Measurements from ENCODE around the gene GRK4. TPM values are rescaled to one million over a fixed set of nuclear protein-coding genes. Genes with fewer than 3 reads are reported as not detected.

GRK4 gene
- total RNA-seq, 1 donor from 2014 or later = 1.9 TPM

- intact Hi-C loops (cut with DNase I) = loop anchor here (1.0 to 10.0 kb wide), 9 partner anchors 112 to 1220 kb away; partner anchors contain the start of genes CFAP99, FAM193A, GRK4 and HAUS3
- peak; percentile 39 to 79 for DNase-seq (ENCODE audit: low spot score in 2 of 2)
- H3K4me1 ChIP-seq = peaks cover 12 to 14% of the 10 kb centered on the region in 2 donors
- TF ChIP-seq, protein P1, sequence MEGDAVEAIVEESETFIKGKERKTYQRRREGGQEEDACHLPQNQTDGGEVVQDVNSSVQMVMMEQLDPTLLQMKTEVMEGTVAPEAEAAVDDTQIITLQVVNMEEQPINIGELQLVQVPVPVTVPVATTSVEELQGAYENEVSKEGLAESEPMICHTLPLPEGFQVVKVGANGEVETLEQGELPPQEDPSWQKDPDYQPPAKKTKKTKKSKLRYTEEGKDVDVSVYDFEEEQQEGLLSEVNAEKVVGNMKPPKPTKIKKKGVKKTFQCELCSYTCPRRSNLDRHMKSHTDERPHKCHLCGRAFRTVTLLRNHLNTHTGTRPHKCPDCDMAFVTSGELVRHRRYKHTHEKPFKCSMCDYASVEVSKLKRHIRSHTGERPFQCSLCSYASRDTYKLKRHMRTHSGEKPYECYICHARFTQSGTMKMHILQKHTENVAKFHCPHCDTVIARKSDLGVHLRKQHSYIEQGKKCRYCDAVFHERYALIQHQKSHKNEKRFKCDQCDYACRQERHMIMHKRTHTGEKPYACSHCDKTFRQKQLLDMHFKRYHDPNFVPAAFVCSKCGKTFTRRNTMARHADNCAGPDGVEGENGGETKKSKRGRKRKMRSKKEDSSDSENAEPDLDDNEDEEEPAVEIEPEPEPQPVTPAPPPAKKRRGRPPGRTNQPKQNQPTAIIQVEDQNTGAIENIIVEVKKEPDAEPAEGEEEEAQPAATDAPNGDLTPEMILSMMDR (IDR thresholded peaks at IDR 0.05) = no peak
- H3K9me3 ChIP-seq = no peaks in the 10 kb centered on the region
- H3K4me3 ChIP-seq = peak overlapping the region; percentile 95 to 99
- peak overlapping the region; percentile 86 to 98 for H3K27ac ChIP-seq
- H3K27me3 ChIP-seq = no peaks in the 10 kb centered on the region
- no peaks in the 10 kb centered on the region for H3K36me3 ChIP-seq
These were observed 111.7 kb downstream of the GRK4 start for GRCh38 chr4:3074846-3075651.

- no peak for DNase-seq (ENCODE audit: low spot score in 2 of 2)
- peak overlapping the region; percentile 95 to 99 for H3K4me3 ChIP-seq
- intact Hi-C loops (cut with DNase I) = loop anchor here (2.0 to 10.0 kb wide), 3 partner anchors 141 to 1221 kb away; partner anchors contain the start of genes CFAP99, LETM1 and ZFYVE28
- H3K27me3 ChIP-seq = no peaks in the 10 kb centered on the region
- no peaks in the 10 kb centered on the region for H3K9me3 ChIP-seq
- H3K4me1 ChIP-seq = peaks cover 12 to 14% of the 10 kb centered on the region in 2 donors
- TF ChIP-seq, protein P1 (IDR thresholded peaks at IDR 0.05) = no peak
- no peaks in the 10 kb centered on the region for H3K36me3 ChIP-seq
- H3K27ac ChIP-seq = peak overlapping the region in 1 of 2 donors; percentile 98
These were observed 112.2 kb downstream of the GRK4 start for GRCh38 chr4:3075652-3075981.

DNA sequence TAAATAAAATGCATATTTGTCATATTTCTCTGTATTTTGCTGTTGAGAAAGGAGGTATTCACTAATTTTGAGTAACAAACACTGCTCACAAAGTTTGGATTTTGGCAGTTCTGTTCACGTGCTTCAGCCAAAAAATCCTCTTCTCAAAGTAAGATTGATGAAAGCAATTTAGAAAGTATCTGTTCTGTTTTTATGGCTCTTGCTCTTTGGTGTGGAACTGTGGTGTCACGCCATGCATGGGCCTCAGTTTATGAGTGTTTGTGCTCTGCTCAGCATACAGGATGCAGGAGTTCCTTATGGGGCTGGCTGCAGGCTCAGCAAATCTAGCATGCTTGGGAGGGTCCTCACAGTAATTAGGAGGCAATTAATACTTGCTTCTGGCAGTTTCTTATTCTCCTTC, 114.4 kb downstream of the GRK4 start:
- Histone ChIP-seq H3K27ac (no peak overlapping the region), H3K9me3 (no peaks in the 10 kb centered on the region), H3K4me3 (no peak overlapping the region), H3K27me3 (no peaks in the 10 kb centered on the region), H3K36me3 (no peaks in the 10 kb centered on the region), H3K4me1 (peaks cover 12 to 14% of the 10 kb centered on the region in 2 donors)
- intact Hi-C loops (cut with DNase I) = loop anchor here (10.0 kb wide), 2 partner anchors 663 to 1223 kb away; partner anchors contain the start of genes CFAP99, LETM1 and ZFYVE28
- TF ChIP-seq, protein P1 (IDR thresholded peaks at IDR 0.05) = no peak
- DNase-seq (ENCODE audit: low spot score in 2 of 2) = no peak

DNA sequence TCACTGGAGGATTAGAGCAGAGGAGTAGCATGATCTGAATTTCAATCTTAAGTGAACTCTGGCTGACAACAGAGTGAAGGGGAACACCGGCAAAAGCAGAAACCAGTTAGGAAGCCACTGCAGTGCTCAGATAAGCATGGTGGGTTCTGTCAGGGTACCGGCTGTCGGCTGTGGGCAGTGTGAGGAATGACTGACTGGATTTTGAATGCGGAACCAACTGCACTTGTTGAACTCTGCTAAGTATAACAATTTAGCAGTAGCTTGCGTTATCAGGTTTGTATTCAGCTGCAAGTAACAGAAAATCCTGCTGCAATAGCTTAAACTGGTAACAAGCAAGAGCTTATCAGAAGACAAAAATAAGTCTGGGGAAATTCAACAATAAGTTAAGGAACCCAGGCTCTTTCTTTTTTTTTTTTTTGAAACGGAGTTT, 116.3 kb downstream of the GRK4 start:
- DNase-seq (ENCODE audit: low spot score in 2 of 2) = no peak
- Histone ChIP-seq H3K36me3 (no peaks in the 10 kb centered on the region), H3K9me3 (no peaks in the 10 kb centered on the region), H3K4me3 (no peak overlapping the region), H3K27me3 (no peaks in the 10 kb centered on the region), H3K4me1 (peaks cover 7 to 14% of the 10 kb centered on the region in 2 donors), H3K27ac (no peak overlapping the region)
- intact Hi-C loops (cut with DNase I) = loop anchor here (10.0 kb wide), 2 partner anchors 665 to 1225 kb away; partner anchors contain the start of genes CFAP99, LETM1 and ZFYVE28
- TF ChIP-seq, protein P1 (IDR thresholded peaks at IDR 0.05) = no peak

DNA sequence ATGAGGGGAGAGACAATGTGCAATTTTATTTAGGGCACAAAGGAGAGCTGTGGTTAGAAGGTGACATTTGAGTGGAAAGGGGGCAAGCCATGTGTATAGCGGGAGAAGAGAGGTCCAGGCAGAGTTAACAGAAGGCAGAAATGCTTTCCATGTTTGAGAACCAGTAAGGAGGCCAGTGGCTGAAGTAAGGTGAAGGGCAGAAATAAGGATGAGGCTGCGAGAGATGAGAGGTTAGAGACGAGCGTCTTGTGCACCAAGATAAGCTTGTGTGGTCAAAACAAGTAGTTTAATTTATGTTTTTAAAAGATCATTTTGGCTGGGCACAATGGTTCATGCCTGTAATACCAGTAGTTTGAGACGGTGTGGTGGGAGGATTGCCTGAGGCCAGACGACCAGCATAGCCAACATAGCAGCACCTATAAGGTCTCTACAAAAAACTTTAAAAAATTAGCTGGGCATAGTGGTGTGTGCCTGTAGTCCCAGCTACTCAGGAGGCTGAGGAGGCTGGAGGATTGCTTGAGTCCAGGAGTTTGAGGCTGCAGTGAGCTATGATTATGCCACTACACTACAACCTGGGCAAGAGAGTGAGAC, 119.6 kb downstream of the GRK4 start:
- TF ChIP-seq, protein P1 (IDR thresholded peaks at IDR 0.05) = no peak
- Histone ChIP-seq H3K27me3 (no peaks in the 10 kb centered on the region), H3K4me1 (no peaks in the 10 kb centered on the region), H3K4me3 (no peak overlapping the region), H3K9me3 (no peaks in the 10 kb centered on the region), H3K36me3 (peaks cover 5 to 9% of the 10 kb centered on the region in 2 donors), H3K27ac (no peak overlapping the region)
- intact Hi-C loops (cut with DNase I) = no loop called here
- DNase-seq (ENCODE audit: low spot score in 2 of 2) = no peak
